ENCODE measurements around the gene ARSG. TPM values are rescaled to one million over a fixed set of nuclear protein-coding genes. Genes with fewer than 3 reads are reported as not detected.

The ARSG gene
- total RNA-seq, 1 donor from 2014 or later, result 1.5 TPM

- TF ChIP-seq, protein P1, sequence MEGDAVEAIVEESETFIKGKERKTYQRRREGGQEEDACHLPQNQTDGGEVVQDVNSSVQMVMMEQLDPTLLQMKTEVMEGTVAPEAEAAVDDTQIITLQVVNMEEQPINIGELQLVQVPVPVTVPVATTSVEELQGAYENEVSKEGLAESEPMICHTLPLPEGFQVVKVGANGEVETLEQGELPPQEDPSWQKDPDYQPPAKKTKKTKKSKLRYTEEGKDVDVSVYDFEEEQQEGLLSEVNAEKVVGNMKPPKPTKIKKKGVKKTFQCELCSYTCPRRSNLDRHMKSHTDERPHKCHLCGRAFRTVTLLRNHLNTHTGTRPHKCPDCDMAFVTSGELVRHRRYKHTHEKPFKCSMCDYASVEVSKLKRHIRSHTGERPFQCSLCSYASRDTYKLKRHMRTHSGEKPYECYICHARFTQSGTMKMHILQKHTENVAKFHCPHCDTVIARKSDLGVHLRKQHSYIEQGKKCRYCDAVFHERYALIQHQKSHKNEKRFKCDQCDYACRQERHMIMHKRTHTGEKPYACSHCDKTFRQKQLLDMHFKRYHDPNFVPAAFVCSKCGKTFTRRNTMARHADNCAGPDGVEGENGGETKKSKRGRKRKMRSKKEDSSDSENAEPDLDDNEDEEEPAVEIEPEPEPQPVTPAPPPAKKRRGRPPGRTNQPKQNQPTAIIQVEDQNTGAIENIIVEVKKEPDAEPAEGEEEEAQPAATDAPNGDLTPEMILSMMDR (conservative IDR thresholded peaks at IDR 0.05; ENCODE audit: low read depth, low read length), result no peak
- H3K4me3 ChIP-seq (ENCODE audit: low read depth, low read length), result no peak overlapping the region
- no peak for DNase-seq (ENCODE audit: low read depth)
Measured at GRCh38 chr17:68289936-68290267, 1.4 kb upstream of the ARSG start.

GRCh38 chr17:68290268-68290954 is 884 bp upstream of the ARSG start:
- H3K4me3 ChIP-seq (ENCODE audit: low read depth, low read length), result peak overlapping the region; percentile 67
- DNase-seq (ENCODE audit: low read depth), result no peak
- TF ChIP-seq, protein P1 (conservative IDR thresholded peaks at IDR 0.05; ENCODE audit: low read depth, low read length), result no peak

DNA sequence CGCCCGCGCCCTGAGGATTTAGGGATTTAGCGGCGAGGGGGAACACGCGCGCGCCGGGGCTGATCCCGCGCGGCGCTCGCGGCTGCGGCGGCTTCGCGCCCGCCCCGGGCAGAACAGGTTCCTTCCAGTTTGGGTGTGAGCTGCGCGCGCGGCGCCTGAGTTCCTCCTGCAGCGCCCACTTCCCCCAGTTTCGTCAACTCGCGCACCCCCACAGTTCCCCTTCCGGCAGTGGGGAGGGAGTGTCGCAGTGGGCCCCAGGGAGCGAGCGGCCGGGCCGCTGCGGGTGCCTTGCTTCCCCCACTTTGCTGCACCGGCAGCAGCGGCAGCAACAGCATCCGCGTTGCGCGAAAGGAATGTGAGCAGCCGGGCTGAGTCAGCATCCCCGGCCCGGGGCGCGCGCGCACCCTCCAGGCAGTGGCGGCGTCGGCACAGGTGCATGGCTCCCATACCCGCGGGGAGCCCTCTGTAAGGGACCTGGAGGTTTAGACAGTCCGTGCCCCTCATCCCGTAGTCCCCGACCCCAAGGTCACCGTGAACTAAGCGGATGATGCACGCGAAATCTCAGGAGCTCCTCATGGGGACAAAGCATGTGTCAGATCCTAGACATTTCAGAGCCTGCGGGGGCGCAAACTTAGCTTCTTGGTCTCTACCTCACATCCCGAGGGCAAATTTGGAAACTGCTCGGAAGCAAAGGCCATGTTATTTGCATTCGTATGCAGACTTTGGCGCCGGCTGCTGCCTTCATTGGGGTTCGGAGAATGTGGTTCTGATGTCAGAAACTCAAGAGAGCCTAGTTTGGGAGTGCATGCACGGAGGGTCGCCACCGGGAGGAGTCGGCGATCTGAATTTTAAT is 767 bp downstream of the ARSG start:
- no peak for DNase-seq (ENCODE audit: low read depth)
- peak overlapping the region; percentile 67 for H3K4me3 ChIP-seq (ENCODE audit: low read depth, low read length)

DNA sequence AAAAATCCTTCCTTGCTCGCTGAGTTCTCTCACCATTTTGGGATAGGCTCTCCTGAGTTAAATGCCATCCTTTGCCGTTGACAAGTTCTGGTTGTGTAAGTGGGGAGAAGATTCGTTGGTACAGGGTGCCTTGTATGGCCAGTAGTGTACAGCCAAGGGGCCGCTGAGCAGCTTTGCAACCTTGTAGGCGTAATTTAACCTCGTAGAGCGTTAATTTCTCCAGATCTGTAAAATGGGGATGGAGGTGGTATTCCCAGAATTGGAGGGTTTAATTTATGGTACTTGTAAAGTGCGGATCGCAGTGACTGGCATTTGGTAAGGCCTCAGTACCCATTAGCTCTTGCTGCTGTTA is 1.4 kb downstream of the ARSG start:
- DNase-seq (ENCODE audit: low read depth), result no peak
- TF ChIP-seq, protein P1 (conservative IDR thresholded peaks at IDR 0.05; ENCODE audit: low read depth, low read length), result no peak
- peak overlapping the region; percentile 67 for H3K4me3 ChIP-seq (ENCODE audit: low read depth, low read length)

More for the DNA sequence above, 767 bp downstream of the ARSG start:
- TF ChIP-seq, protein P1 (conservative IDR thresholded peaks at IDR 0.05; ENCODE audit: low read depth, low read length), result peak; percentile 3

GRCh38 chr17:68293490-68294195 is 2.3 kb downstream of the ARSG start:
- DNase-seq (ENCODE audit: low read depth), result no peak
- TF ChIP-seq, protein P1 (conservative IDR thresholded peaks at IDR 0.05; ENCODE audit: low read depth, low read length), result no peak
- no peak overlapping the region for H3K4me3 ChIP-seq (ENCODE audit: low read depth, low read length)

DNA sequence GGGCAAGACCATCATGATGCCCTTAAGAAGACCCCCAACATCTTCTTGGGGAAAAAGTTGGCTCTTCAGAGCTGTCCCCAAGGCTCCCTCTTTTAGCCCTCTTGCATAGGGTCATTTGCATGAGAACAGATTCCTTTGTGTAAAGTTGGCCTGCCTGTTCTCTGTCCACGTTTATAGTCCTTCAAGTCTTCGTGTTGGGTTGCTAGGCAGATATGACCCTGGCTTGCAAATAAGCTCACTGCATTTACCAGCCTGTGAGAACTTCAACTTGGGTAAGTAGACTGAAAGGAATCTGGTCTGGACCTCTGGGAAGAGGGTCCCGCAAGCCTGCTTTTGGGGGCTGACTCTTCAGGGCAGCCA is 2.9 kb downstream of the ARSG start:
- TF ChIP-seq, protein P1 (conservative IDR thresholded peaks at IDR 0.05; ENCODE audit: low read depth, low read length), result no peak
- DNase-seq (ENCODE audit: low read depth), result no peak

More for the DNA sequence above, 2.9 kb downstream of the ARSG start:
- no peak overlapping the region for H3K4me3 ChIP-seq (ENCODE audit: low read depth, low read length)

Measured in epithelial cell of proximal tubule (primary cell).